T-helper 1 cell (primary cell): ENCODE measurements around the gene TSPEAR.
"Not testable (repeated sequence)": the region's sequence is repeated elsewhere in the genome, so short reads cannot be mapped to it uniquely, and the experiment has no call there.

Source experiments
- DNase-seq, 5 donors: peaks; one replicate each; pipeline ENCODE4 v3.0.0-alpha.2; 2012 to 2020

The TSPEAR gene

DNA sequence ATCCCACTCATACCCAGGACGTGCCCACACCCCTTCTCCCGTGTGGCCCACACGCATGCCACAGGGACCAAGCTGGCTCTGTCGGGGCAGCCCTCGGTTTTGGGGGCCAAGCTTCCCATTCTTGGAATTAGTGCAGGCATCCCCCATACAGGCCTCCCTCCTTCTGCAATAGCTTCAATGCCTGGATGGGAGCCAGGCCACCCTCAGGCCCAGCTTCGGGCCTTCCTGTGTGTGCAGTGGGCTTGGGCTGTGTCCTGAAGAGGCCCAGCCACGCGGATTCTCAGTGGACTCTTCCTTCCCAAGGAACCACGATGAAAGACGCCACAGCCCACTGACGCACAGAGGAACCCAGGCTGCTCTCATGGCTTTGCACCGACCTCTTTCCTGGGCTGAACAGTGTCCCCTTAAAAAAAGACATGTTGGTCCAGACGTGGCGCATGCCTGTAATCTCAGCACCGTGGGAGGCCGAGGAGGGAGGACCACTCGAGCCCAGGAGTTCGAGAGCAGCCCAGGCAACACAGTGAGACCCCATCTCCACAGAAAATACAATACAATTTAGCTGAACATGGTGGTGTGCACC is 61.8 kb downstream of the TSPEAR start:
- DNase-seq, result no peak

- DNase-seq, result no peak
Observed at GRCh38 chr21:44648557-44649311, 62.6 kb downstream of the TSPEAR start.

- no peak for DNase-seq
Observed at GRCh38 chr21:44647222-44647552, 64.2 kb downstream of the TSPEAR start.

DNA sequence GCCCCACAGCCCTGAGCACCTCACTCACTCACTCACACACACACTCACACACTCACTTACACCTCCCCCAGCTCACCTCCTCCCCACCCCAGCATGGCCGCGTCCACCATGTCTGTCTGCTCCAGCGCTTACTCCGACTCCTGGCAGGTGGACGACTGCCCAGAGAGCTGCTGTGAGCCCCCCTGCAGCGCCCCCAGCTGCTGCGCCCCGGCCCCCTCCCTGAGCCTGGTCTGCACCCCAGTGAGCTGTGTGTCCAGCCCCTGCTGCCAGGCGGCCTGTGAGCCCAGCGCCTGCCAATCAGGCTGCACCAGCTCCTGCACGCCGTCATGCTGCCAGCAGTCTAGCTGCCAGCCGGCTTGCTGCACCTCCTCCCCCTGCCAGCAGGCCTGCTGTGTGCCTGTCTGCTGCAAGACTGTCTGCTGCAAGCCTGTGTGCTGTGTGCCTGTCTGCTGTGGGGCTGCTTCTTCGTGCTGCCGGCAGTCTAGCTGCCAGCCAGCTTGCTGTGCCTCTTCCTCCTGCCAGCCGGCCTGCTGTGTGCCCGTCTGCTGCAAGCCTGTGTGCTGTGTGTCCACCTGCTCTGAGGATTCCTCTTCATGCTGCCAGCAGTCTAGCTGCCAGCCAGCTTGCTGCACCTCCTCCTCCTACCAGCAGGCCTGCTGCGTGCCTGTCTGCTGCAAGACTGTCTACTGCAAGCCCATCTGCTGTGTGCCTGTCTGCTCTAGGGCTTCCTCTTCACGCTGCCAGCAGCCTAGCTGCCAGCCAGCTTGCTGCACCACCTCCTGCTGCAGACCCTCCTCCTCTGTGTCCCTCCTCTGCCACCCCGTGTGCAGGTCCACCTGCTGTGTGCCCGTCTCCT is 64.8 kb downstream of the TSPEAR start, which contains the start of gene KRTAP10-11:
Gene KRTAP10-11 (plus strand): TSS at position 49 of the 856 bp plus-strand sequence. CDS start 45 bp downstream, at position 94.
- DNase-seq, result not testable (repeated sequence)

DNA sequence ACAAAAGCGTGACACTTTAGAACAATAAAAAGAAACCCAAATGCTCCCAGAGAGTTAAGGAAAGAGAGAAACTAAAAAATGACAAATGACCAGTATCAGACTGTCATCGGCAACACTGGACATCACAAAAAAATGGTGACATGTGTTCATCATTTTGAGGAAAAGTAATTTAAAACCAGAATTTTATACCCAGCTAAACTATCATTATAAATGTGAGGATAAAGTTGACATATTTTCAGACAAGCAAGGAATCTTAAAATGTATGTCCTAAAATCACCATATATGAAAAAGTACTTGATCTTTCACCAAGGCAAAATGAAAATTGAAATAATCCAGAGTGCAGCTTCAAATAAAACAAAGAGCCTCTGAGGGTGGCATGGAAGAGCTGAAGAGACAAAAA is 66.5 kb downstream of the TSPEAR start:
- DNase-seq, result no peak

DNA sequence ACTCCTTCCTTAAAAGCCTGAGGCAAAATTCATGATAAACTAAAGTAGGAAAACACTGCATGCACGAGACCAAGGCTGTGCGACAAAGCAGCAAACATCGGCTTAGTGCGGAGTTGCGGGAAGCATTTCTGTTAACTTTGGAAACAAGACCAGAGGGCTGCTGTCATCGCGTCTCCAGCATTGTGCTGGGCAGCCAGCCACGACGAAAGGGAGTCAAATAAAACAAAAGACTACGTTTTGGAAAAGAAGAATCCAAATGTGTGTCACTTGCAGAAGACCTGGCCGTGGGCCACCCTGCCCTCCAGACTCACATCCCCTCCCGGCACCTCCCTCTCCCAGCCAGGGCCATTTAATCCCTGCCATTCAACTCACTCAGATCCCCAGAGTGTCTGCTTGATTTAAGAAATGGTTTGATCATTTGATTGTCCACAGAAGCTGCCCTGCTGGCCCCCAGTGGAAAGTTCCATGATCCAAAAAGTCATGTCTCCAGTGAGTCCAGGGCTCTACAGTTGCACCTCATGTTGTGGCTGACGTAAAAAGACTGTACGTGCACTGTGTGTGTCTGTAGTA is 67.5 kb downstream of the TSPEAR start:
- DNase-seq, result no peak

DNA sequence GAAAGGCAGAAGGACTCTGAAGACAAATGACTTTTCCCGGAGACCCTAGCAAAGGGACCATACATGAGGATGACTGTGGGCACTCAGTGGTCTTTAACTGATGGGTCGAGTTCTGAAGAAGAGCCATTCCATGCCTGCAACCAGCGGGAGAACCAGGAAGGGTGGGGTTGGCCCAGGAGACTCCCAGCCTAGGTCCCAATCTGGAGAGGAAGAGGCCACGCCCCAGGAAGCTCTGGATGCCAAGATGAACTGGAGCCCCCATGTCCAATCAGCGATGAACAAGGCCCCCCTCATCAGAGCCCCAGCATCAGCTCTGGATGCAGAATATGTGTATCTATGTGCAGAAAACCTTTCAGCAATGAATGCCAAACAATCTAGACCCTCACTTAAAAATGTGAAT is 70.6 kb downstream of the TSPEAR start:
- DNase-seq, result no peak

DNA sequence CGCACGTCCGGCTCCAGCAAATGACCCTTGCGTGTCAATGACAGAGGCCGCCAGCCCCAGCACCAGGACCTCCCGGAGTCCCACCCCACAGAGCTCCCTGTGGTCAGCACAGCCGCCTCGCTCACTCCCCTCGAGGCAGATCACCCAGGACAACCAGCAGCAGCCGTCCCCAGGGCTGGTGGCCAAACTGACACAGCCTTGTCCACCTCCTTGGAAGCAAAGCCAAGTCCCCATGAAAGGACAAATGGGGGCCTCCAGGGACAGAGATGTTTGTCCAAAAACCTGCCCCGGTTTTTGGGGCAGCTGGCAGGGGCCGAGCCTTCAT is 72.1 kb downstream of the TSPEAR start:
- no peak for DNase-seq

DNA sequence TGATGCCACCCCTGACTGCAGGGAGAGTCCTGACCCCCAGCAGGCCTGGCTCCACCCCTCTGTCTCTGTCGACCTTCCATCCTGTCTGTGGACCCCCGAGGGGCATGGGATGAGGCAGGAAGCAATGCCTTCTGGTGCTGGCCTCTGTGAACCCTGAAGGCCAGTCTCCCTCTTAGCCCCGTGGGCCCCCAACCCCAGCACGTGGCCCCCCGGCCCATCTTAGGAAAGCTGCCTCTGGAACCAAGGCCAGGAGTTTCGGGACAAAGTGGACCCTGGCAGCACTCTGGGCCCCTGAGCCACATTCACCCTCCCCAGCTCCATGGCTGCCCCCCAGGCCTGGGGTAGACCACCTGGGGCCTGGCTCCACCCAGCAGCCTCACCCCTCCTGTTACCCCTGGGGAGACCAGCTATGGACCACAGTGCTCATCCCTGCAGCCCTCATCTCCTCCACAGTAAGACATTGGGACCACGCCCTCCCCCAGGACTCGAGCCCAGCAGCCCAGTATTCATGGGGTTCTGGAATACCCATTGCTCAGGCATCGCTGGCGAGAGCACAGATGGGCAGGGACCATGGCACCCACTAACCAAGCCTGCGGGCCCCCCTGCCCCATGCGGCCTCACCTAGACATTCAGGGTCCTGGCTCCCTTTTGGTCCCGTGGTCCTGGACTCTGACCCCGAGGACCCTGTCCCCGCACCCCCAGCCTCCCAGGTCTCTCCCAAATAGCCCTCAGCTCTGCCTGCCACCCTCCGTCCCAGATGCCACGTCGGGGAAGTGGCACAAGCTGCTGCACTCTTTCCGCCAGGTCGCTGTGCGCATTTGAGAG is 72.7 kb downstream of the TSPEAR start:
- not testable (repeated sequence) for DNase-seq

- DNase-seq, result not testable (repeated sequence)
Observed at GRCh38 chr21:44637851-44638348, 73.5 kb downstream of the TSPEAR start.

GRCh38 chr21:44637018-44637850 is 74.1 kb downstream of the TSPEAR start, which contains the start of gene KRTAP10-10:
TSS of gene KRTAP10-10 (plus strand) at chr21:44637356. CDS start at chr21:44637418, 62 bp downstream.
- no peak for DNase-seq

- DNase-seq, result no peak
Observed at GRCh38 chr21:44636209-44637017, 75.0 kb downstream of the TSPEAR start.

DNA sequence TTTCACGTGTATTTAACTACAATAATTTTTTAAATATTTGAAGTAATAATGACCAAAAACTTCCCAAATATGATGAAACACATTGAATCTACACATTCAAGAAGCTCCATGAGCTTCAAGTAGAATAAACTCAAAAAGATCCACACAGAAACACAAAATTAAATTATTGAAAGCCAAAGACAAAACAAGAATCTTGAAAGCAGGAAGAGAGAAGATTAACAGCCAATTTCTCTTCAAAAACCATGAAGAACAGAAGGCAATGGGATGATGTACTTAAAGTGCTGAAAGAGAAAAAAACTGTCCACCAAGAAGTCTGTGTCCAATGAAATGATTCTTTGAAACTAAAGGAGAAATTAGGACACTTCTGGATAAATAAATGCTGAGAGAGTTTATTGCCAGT is 79.3 kb downstream of the TSPEAR start:
- no peak for DNase-seq

DNA sequence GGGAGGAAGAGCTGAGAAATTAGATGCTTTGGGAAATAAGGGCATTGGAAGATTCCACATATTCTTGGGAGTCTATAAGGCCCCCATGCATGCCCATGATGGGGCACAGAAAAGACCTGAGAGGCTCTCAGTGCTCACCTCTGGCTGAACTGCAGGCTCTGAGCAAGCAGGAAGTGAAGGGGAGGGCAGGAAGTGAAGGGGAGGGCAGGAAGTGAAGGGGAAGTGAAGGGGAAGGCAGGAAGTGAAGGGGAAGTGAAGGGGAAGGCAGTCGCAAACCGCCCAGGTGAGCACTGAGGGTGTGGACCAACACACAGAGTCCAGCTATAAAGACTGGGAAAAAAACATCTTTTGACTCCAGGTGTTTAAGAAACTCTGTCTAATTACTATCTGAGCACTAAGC is 80.9 kb downstream of the TSPEAR start:
- no peak for DNase-seq

DNA sequence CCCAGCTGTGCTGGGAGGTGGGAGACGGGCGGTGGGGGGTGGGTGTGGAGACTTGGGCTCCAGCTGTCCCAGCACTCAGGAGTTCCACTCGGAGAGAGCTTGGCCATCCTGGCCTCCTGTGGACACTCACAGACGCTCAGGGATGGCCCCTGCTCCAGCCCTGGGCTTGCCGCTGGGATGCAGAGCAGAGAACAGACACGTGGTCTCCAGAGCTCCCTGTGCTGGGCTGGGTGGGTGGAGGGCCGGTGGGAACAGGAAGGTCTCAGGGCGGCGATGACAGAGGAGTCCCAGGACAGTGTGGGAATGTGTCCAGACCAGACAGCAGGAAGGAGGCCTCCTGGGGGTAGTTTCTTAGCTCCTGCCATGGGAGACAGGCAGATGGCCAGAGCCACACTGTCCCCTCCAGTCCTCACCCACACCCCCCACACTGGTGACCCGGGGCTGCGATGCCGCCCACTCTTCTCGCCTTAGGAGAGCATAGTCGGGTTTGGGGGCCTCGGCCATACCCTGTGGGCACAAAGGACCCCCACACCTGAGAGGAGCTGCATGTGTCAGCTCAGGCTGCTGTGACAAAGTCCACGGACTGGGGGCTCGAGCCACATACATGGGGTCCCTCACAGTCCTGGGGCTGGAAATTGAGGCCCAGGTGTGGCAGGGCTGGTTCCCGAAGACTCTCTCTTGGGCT is 82.5 kb downstream of the TSPEAR start:
- no peak for DNase-seq

GRCh38 chr21:44627831-44628233 is 83.5 kb downstream of the TSPEAR start:
- DNase-seq, result not testable (repeated sequence)

GRCh38 chr21:44627181-44627822 is 84.1 kb downstream of the TSPEAR start:
- DNase-seq, result not testable (repeated sequence)

- DNase-seq, result no peak
Observed at GRCh38 chr21:44626673-44627143, 84.7 kb downstream of the TSPEAR start, which contains the start of gene KRTAP10-9. TSS of gene KRTAP10-9 (plus strand) at chr21:44627093. CDS start at chr21:44627172, 79 bp downstream.

- no peak for DNase-seq
Observed at GRCh38 chr21:44626262-44626661, 85.1 kb downstream of the TSPEAR start.
